GM18526 (cell line): ENCODE measurements around the gene DRC3.
A peak's percentile ranks its signal among the peaks of the same experiment; 100 is the strongest.

Experiments
- POLR2A ChIP-seq: IDR thresholded peaks from 3 replicates; pipeline ENCODE4 v1.6.1; 2011; ENCODE audit not compliant: insufficient read length; ENCODE audit errors: extremely low read depth

Gene DRC3

GRCh38 chr17:18037486-18037885 is 64.8 kb downstream of the DRC3 start:
- TF ChIP-seq POLR2A = no peak

DNA sequence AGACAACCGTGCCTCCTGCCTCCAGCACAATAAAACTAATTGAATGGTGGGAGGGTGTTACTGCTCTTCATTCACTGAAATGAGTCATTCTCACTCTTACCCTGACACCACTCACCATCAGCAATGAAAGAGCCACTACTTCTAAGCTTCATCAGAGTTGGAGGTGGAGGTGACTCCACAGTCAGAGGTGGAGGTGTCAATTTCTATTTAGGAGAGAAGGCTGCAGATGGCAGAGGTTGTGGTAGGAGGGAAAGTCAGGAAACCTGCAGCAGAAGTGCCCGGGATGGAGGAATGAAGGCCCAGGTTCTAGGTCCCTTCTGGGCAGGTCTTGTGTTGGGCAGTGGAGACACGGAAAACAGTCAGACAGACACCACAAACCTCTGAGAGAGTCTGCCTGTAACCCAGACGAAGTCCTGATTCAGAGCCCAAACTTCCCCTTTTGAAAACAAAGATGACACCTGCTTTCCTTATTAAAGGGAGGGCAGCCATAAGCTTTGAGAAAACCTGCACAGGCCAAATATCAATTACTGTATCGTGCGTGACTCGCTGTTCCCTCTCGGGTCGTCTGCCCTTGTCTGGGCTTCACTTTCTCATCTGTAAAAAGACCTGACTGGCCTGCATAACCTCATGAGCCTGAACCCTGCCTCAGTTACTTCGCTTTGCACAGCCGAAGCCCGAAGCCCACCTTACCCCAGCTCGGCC is 65.6 kb downstream of the DRC3 start:
- no peak for TF ChIP-seq POLR2A

GRCh38 chr17:18038861-18039534 is 66.3 kb downstream of the DRC3 start, which contains the start of the genes ATPAF2 and GID4:
ATPAF2 (minus strand) TSS chr17:18039168; CDS start chr17:18039013, 155 bp downstream.
GID4 (plus strand) TSS chr17:18039408; CDS start chr17:18039465, 57 bp downstream.
- TF ChIP-seq POLR2A = peak; percentile 46

DNA sequence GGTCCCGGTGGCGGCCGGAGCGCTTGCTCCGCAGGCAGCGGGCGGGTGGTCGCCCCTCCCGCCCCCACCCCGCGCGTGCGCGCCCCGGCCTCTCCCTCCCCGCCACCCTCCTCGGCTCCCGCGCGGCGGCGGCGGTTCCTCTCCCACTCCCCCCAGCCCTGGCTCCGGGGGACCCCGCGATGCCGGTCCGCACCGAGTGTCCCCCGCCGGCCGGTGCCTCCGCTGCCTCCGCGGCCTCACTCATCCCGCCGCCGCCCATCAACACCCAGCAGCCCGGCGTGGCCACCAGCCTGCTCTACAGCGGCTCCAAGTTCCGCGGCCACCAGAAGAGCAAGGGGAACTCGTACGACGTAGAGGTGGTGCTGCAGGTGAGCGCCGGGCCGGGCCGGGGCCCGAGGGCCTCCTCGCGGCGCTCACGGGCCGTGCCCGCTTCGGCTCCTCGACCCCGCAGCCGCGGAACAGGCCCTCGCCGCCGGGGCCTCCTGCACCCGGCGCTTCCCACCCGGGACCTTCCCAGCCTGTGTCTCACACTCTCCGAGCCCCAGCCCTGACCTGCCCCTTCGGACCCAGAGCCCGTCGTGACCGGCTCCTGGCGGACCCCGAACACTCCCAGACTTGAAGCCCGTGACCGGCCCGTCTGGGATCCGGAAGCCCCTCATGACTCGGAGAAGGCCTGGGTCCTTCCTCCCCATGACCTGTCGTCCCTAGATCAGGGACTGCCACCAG is 67.0 kb downstream of the DRC3 start:
- no peak for TF ChIP-seq POLR2A

- TF ChIP-seq POLR2A = no peak
Measured at GRCh38 chr17:18040261-18040858, 67.7 kb downstream of the DRC3 start.

DNA sequence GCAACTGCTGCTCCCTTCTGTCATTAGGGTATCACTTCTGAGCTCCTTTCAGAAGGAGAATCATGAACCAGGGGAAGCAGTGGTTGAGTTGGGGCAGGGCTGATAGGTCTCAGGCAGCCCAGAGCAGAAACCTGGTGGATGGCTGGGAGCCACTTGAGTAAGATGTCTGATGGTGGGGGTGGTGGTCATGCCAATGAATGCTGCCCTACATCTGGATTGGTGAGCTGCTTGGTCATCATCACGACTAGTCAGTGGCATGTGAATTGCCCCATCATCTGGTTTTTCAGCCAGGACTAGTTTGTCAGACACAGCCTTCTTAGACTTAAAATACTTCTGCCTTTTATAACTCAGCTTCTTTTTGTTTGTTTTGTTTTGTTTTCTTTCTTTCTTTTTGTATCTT is 69.1 kb downstream of the DRC3 start:
- no peak for TF ChIP-seq POLR2A

DNA sequence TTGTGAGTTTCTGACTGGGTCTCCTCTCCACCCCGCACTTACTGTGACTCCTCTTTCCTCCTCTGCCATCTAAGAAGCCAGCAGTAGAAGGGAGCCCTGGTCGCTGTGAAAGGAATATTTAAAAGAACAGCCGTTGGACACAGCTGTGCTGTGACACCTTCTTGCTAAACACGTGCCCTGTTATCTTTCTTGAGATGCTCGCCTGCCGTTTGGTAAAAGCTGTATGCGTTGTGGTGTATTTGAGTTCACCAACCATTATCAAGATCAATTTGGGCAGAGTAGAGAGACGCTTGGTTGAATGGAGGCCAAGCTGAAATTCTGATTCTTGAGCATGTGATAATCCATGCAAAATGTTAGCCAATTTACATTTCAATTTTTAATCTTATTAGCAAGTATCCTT is 70.3 kb downstream of the DRC3 start:
- TF ChIP-seq POLR2A = no peak

DNA sequence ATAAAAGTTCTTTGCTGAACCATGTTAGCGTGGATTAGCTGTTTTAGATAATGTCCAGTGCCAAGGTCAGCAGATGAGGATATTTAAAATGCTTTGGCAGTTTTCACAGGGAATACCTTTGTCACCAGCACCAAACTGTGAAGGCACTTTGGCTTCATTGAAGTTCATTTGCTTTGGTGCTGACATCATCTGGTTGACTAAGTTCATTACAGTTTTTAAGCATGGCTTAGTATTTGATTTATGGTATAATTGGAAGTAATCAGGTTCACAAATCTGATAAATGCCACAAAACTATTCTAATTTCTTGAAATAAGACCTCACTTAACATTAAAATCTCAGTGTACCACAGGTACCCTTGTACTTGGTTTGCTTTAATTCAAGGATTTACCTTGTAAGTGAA is 70.8 kb downstream of the DRC3 start:
- TF ChIP-seq POLR2A = no peak

DNA sequence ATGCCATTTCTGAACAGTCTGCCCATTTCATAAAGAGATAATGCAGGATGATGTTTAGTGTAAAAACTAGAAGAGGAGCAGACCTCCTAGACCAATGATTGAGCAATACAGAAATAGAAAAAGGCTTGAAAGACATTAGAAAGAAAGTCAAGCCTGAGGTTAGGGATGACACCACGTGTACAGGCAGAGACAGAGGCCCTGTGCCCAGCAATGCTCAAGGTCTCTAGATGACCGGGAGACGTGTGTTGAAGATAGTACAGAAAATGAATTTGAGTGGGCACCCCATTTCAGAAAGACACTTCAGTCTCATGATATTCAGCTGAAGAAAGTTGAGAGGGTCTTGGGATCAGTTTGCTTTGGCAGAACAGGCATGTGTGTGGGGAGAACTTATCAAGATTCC is 71.9 kb downstream of the DRC3 start:
- no peak for TF ChIP-seq POLR2A

GRCh38 chr17:18045691-18046350 is 73.2 kb downstream of the DRC3 start:
- no peak for TF ChIP-seq POLR2A

- no peak for TF ChIP-seq POLR2A
Measured at GRCh38 chr17:18055597-18055996, 82.9 kb downstream of the DRC3 start.

DNA sequence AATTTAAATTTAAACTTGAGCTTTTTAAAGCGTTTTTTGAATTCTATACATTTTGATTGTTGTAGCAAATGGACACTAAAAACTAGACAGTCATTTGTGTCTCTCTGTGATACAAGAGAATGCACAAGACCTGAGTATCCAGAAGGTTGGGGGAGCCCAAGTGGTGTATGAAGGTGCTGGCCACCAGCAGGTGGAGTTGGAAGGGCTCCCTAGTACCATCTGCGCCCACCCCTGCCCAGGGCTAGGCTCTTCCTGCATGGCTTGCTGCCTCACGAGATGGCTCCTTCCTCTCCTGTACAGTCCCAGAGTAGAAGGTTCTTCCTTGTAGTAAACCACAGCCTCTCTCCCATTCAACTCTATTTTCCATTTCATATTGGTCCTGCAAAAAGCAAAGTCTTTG is 83.6 kb downstream of the DRC3 start:
- TF ChIP-seq POLR2A = no peak

- no peak for TF ChIP-seq POLR2A
Measured at GRCh38 chr17:18059283-18059682, 86.6 kb downstream of the DRC3 start.

GRCh38 chr17:18064053-18064452 is 91.4 kb downstream of the DRC3 start:
- TF ChIP-seq POLR2A = no peak

DNA sequence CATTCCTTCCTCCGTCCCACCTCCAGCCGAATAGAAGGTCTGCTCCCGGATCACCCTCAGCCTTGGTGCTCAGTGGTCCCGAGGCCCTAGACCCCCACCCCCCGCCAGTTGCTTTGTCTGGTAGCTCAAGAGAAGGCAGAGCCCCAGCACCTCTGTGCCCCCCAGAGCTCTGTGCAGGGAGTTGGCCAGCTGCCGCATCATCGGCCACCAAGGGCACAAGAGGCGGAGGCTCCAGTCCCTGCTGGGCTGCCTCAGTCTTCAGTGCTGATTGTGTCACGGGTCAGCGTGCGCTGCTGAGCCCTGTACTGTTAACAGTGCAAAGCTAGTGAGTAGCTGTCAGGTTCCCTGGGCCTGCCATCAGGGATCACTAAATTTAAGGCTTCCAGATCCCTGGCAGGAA is 92.9 kb downstream of the DRC3 start:
- no peak for TF ChIP-seq POLR2A
